ENCODE results near the gene FAM118A. TPM values are rescaled to one million over a fixed set of nuclear protein-coding genes. Genes with fewer than 3 reads are reported as not detected.
"Not testable (repeated sequence)": the region's sequence is repeated elsewhere in the genome, so short reads cannot be mapped to it uniquely, and the experiment has no call there.

The FAM118A gene
- total RNA-seq, 1 experiment from 2014 or later: 14.6 TPM

DNA sequence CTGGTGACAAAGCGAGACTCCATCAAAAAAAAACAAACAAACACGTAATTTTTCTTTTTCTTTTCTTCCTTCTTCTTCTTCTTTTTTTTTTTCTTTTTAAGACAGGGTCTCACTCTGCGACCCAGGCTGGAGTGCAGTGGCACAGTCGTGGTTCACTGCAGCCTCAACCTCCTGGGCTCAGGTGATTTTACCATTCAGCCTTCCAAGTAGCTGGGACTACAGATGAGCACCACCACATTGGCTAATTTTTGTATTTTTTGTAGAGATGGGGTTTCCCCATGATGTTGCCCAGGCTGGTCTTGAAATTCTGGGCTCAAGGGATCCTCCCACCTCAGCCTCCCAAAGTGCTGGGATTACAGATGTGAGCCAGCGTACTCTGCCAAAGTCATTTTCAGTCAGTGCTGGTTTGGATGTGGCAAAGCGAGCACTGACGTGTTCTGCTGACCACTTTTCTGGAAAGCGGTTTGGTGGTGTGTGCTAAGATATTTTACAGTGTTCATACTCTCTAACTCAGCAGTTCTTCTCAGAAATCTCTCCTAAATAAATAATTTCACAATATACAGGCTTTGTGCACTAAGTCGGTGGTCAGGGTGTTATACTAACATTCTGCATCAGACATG lies 10.7 kb downstream of the FAM118A start:
- DNase-seq (ENCODE audit: low read depth): no peak
- in situ Hi-C loops (cut with HindIII; ENCODE audit: low pct_unique_long_range_greater_than_20kb, low sequenced_read_pairs): no loop called here

DNA sequence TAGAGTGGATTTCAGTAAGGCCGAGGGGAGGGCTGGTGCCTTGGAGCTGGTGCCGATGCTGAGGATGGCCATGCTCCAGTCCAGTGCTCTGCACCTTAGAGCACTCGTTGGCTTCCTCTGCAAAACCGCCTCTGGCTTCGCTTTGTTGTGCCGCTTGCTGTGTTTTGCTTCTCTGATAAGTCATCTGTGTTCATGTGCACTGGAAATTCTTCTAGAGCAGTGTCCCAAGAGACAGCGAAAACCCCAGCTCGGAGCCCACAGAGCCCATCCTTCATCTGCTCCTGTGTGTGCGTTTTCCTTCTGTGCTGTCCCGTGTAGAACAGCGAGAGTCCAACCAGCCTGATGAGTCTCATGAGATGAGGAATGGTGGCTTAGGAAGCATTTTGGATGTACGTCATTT lies 12.1 kb downstream of the FAM118A start:
- DNase-seq (ENCODE audit: low read depth): no peak
- in situ Hi-C loops (cut with HindIII; ENCODE audit: low pct_unique_long_range_greater_than_20kb, low sequenced_read_pairs): no loop called here

DNA sequence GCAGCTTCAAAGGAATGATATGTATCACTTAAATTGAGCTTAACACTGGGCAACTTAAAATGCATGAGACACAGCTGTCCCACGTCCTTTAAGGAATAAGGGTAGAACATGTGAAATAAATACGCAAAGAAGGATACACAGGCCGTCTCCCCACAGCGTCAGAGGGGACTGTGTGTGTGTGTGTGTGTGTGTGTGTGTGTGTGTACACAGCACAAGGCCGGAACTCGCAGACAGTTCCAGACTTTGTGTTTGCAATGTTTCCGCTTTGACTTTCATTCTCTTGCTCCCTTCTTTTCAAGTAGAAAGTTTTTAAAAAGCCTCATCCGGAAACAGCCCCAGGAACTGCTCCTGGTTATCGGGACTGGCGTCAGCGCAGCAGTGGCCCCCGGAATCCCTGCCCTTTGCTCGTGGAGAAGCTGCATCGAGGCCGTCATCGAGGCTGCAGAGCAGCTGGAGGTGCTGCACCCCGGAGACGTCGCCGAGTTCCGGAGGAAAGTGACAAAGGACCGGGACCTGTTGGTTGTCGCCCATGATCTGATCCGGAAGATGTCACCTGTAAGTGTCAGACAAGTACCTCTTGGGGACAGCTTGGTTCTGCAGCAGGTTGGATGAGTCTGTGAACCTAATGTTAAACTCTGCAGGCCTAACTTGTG lies 13.3 kb downstream of the FAM118A start:
- in situ Hi-C loops (cut with HindIII; ENCODE audit: low pct_unique_long_range_greater_than_20kb, low sequenced_read_pairs): no loop called here
- DNase-seq (ENCODE audit: low read depth): no peak

DNA sequence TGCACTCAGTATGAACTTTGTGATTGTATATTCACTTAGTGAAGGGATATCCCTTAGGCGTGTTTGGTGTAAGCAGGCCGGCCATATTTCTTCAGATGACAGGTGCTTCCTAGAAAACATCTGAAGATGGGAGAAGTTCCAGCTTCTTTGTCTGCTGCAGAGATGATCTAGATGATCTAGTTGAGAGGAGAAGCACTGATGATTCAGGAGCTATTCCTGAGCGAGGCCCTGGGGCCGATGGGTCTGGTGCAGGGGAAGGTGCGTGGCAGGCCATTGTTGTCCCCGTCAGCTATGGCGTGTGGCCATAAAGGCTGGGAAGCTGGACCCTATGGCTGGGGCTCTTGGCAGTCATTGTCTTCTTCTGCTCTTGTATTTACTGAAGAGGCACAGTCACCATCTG lies 14.0 kb downstream of the FAM118A start:
- in situ Hi-C loops (cut with HindIII; ENCODE audit: low pct_unique_long_range_greater_than_20kb, low sequenced_read_pairs): no loop called here
- no peak for DNase-seq (ENCODE audit: low read depth)

- no peak for DNase-seq (ENCODE audit: low read depth)
- in situ Hi-C loops (cut with HindIII; ENCODE audit: low pct_unique_long_range_greater_than_20kb, low sequenced_read_pairs): no loop called here
Observed at GRCh38 chr22:45324311-45324711, 14.6 kb downstream of the FAM118A start.

DNA sequence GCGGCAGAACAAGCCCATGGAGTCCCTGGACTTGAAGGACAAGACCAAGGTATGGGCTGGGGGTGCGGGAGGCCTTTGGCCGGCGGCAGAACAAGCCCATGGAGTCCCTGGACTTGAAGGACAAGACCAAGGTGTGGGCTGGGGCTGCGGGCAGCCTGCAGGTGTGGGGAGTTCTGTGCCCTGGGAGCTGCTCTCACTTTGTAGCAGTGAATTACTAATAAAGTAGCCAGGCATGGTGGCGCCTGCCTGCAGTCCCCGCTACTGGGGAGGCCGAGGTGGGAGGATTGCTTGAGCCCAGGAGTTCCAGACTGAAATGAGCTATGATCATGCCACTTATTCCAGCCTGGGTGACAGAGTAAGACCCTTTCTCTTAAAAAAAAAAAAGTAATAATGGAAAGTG lies 18.5 kb downstream of the FAM118A start:
- DNase-seq (ENCODE audit: low read depth); in situ Hi-C loops (cut with HindIII; ENCODE audit: low pct_unique_long_range_greater_than_20kb, low sequenced_read_pairs): not testable (repeated sequence)

GRCh38 chr22:45328822-45329529 lies 19.2 kb downstream of the FAM118A start:
- no peak for DNase-seq (ENCODE audit: low read depth)
- in situ Hi-C loops (cut with HindIII; ENCODE audit: low pct_unique_long_range_greater_than_20kb, low sequenced_read_pairs): no loop called here

DNA sequence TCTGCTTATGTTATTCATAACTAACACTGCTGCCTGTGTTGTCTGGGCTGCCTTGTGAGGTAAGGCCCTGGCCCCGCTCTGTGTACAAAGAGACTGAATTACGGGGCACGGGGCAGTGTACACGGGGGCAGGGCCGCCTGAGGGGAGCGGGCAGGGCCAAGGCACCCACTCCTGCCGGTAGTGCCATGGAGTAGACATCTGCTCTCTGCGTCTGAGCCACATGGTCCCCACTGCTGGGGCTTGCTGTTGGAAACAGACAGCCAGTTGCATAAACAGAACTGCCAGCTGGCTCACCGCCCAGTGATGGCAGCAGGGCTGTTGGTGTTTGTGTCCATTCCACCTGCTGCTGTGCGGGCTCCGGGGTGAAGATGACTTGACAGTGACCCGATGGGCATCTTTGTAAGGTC lies 19.8 kb downstream of the FAM118A start:
- in situ Hi-C loops (cut with HindIII; ENCODE audit: low pct_unique_long_range_greater_than_20kb, low sequenced_read_pairs): no loop called here
- no peak for DNase-seq (ENCODE audit: low read depth)

DNA sequence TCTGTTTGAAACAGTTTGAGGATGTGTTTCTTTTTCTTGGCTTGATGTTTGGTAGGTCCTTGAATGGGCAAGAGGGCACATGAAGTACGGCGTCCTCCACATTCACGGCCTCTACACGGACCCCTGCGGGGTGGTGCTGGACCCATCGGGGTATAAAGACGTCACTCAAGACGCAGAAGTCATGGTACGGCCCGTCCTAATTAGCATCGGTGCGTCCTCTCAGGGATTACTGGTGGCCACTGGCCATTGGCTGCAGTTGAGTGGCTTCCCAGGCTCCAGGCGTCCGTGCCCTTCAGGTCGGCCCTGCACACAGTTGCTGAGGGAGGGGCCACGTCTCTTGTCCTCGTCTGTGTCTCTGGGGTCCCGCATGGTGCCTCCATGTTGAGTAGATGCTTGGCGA lies 20.8 kb downstream of the FAM118A start:
- in situ Hi-C loops (cut with HindIII; ENCODE audit: low pct_unique_long_range_greater_than_20kb, low sequenced_read_pairs): no loop called here
- no peak for DNase-seq (ENCODE audit: low read depth)

DNA sequence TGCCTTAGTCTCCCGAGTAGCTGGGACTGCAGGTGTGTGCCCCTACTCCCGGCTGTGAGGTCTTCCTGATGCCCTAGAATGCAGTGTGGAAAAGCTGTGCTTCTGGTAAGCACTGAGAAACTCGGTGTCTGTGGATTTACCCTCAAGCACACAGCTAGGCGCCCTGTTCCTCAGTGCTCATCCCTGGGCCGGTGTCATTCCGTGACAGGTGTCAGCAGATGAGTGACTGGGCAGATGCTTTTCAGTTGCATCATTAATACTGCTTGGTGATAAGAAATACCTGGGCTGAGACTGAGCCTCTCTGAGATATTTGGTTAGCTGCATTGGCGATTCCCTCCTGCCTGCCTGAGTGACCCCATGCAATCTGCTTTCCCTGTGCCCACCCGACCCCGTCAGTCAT lies 21.8 kb downstream of the FAM118A start:
- no peak for DNase-seq (ENCODE audit: low read depth)
- in situ Hi-C loops (cut with HindIII; ENCODE audit: low pct_unique_long_range_greater_than_20kb, low sequenced_read_pairs): no loop called here

DNA sequence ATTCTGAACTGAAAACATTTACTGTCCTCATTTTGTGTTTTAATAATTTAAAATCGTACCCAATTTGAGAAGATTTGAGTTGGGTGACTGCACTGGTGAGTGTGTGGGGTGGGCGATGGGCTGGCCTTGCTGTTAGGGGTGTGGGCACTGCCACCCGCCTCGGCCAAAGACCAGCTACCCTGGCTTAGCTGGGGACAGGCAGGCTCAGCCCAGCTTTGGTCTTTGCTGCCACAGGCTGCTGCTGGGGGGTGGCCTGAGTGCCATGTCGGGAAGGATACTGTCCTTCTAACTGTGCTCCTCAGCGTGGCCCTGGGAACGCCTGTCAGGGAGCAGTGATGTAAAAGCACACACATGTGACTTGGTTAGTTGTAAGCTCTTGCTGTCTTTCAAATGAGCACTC lies 22.3 kb downstream of the FAM118A start:
- DNase-seq (ENCODE audit: low read depth): no peak
- in situ Hi-C loops (cut with HindIII; ENCODE audit: low pct_unique_long_range_greater_than_20kb, low sequenced_read_pairs): no loop called here

DNA sequence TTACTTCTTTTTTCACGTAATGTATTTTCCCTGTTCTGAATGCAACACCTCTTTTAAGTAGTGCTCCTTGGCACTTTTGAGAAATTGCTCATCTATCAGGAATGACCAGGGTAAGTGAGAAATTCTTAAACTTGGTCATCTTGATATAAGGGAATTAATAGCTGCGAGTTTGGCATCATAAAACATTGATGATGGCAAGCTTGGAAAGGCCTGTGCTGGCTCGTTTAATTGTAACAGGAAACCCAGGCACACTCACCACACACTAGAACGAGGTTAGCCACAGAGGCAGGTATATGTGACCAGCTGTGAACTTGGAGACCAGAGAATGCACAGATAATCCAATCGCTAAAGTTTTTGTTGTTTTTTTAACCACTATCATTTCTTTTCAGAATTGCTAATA lies 24.3 kb downstream of the FAM118A start:
- in situ Hi-C loops (cut with HindIII; ENCODE audit: low pct_unique_long_range_greater_than_20kb, low sequenced_read_pairs): no loop called here
- no peak for DNase-seq (ENCODE audit: low read depth)

GRCh38 chr22:45334528-45334927 lies 24.8 kb downstream of the FAM118A start:
- DNase-seq (ENCODE audit: low read depth): no peak
- in situ Hi-C loops (cut with HindIII; ENCODE audit: low pct_unique_long_range_greater_than_20kb, low sequenced_read_pairs): no loop called here

DNA sequence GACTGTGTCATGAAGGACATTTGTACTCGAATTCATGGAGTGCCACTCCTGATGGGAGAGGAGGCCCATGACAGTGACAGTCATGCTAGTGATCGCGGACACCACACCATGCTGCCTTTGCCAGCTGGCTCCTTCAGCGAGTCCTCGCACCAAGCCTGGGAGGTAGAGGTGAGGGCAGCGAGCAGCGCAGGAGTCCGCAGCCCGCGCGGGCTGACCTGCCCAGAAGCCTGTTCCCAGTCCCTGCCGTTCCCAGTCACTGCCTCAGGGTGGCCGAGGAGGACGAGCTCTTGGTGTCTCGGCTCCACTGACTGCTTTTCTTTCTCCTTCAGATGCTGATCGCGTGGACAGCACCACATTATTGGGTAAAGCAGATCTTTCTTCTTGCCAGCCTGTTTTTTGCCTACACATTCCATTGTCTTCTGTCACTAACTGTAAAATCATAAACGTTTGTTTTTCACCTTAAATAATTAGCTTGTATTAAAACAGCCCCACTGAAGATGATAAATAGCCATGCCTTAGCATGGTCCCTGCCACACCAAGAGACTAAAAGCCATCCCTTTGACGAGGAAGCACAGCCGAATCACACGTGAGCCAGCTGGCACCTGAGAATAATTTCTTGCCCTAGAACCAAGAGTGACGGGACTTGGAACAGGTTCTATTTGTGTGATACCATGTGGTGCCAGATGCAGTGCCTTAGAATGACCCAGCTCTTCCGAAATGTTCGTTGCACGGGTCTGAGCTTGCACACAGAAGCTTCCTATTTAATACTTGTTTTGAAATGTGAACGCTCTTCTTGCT lies 25.5 kb downstream of the FAM118A start:
- in situ Hi-C loops (cut with HindIII; ENCODE audit: low pct_unique_long_range_greater_than_20kb, low sequenced_read_pairs): no loop called here
- no peak for DNase-seq (ENCODE audit: low read depth)

DNA sequence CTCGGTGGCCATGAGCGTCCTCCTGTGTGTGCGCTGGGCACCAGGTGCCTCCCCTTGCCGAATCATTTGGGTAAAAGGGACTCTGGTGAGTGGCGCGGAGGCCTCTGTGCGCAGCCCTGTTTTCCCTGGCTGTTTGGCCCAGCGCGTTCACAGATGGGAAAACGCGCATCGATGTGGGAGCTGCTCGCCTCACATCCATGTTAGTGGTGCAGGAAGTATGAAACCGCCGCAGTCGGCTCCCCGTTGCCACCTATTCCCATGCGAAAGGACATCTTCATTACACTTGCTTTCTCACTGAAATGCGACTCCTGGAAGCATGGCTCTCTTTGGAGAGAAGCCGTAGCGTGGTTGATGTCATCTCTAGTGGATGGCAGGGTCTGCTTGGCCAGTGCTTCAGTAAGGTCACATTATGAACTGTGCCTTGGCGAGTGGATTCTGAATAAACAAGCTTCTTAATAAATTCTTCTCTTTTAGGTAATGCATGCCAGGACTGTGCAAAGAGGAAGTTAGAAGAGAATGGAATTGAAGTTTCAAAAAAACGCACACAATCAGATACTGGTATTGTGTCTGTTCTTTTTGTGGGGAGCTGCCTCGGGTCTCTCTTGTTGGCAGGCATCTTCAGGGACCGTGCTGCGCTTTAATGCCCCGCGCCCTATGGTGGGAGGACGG lies 26.3 kb downstream of the FAM118A start:
- in situ Hi-C loops (cut with HindIII; ENCODE audit: low pct_unique_long_range_greater_than_20kb, low sequenced_read_pairs): no loop called here
- no peak for DNase-seq (ENCODE audit: low read depth)

DNA sequence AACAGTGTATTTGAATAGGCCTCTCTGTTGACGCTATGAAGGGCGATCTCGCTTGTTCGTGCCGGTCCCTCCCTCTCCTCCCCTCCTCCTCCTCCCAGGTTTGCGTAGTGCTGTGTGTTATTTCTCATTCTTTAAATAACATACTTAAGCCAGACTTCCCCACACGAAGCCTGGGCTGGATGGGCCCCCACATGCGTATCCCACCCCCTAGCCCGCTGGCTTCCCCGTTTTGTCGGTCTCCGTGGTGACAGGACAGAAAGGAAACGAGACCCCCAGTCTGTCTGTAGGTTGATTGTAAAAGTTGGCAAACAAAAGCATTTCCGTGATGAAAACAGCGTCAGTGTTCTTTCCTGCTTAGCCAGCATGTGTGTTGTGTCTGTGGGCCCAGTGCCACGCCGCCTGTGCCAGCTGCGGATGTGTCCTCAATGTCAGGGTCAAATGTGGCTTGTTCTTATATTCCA lies 27.3 kb downstream of the FAM118A start:
- no peak for DNase-seq (ENCODE audit: low read depth)
- in situ Hi-C loops (cut with HindIII; ENCODE audit: low pct_unique_long_range_greater_than_20kb, low sequenced_read_pairs): no loop called here

DNA sequence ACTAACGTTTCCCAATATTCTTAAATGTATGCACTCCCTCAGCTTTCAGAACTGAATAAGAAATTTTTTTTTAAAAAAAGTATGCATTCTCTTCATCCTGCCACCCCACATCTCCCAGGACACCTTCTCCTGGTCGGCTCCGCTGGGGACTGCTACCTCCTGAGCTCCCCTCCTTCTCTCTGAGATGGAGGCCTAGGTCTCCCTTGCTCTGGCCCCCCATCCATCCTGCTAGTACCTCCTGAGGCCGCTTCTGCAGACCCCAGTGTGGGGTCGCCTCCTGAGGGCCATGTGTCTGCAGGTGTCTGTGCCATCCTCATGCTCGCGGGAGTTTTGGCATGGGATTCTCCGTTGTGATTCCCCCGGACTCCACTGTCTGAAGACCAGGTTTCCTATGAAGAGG lies 27.8 kb downstream of the FAM118A start:
- no peak for DNase-seq (ENCODE audit: low read depth)
- in situ Hi-C loops (cut with HindIII; ENCODE audit: low pct_unique_long_range_greater_than_20kb, low sequenced_read_pairs): no loop called here

GRCh38 chr22:45338795-45339194 lies 29.1 kb downstream of the FAM118A start:
- no peak for DNase-seq (ENCODE audit: low read depth)
- in situ Hi-C loops (cut with HindIII; ENCODE audit: low pct_unique_long_range_greater_than_20kb, low sequenced_read_pairs): no loop called here

All from Caki2 (cell line).